GM13976 (cell line): ENCODE measurements around the gene SERPINB5.

Experiments used
- DNase-seq: peaks from one replicate; pipeline ENCODE4 v3.0.0; 2012; ENCODE audit warnings: low spot score
- CTCF ChIP-seq: IDR thresholded peaks from 2 replicates; pipeline ENCODE4 v1.5.1; 2012; ENCODE audit warnings: borderline replicate concordance, mild to moderate bottlenecking; ENCODE audit not compliant: insufficient read depth; ENCODE audit errors: extremely low read depth, missing control alignments, control extremely low read depth
- in situ Hi-C: fragments of 300-500 bp; cut with MboI; formaldehyde crosslinking; loops from one replicate; pipeline ENCODE4 v1.12.0; 2022; ENCODE audit warnings: low sequenced_read_pairs, mixed read lengths, inconsistent platforms; ENCODE audit not compliant: unreplicated experiment

The SERPINB5 gene

DNA sequence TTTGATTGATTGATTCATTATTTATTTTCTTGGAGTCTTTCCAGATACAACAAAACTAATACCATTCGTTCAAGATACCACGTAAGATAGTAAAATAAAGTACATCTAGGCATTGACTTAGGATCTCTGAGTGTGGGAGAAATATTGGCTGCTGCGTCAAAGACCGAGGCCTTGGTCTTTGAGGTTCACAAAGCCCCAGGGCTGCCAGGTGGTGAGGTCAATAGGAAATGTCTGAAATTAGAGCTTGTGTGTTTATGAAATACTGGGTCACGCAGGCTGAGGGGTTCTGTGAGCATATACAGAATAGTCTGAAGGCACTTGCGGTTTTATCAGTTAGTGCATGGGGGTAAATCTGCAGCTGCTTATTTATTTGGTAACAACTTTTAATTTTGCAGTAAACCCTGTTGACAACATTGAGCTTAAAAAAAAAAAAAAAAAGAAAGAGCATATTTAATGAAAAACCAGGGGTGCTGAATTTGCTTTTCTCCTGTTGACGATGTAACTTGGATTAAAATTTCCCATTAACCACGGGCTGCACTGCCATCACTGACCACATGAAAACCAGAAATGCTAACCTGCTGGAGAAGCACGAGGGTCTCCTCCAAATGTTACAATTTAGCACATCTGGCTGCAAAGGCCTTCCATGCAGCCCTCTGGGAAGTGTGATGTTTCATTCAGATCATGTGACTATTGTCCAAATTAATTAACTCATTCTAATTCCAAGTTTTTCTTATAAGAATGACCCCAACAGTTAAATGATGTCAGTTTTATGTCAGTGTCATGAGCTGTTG is 38.3 kb downstream of the SERPINB5 start:
- in situ Hi-C loops = no loop called here
- no peak for DNase-seq
- TF ChIP-seq CTCF = no peak

- TF ChIP-seq CTCF = no peak
- DNase-seq = no peak
- in situ Hi-C loops = no loop called here
Observed at GRCh38 chr18:63515801-63516200, 39.0 kb downstream of the SERPINB5 start.

GRCh38 chr18:63518178-63519012 is 41.6 kb downstream of the SERPINB5 start:
- in situ Hi-C loops = no loop called here
- TF ChIP-seq CTCF = peak; percentile 84
- DNase-seq = peak; percentile 45

- no peak for TF ChIP-seq CTCF
- in situ Hi-C loops = loop anchor here (10.0 kb wide), 2 partner anchors 55 to 325 kb away; no protein-coding TSS in a partner anchor
- no peak for DNase-seq
Observed at GRCh38 chr18:63520053-63520685, 43.4 kb downstream of the SERPINB5 start.

- in situ Hi-C loops = loop anchor here (10.0 kb wide), 2 partner anchors 51 to 321 kb away; no protein-coding TSS in a partner anchor
- DNase-seq = no peak
- TF ChIP-seq CTCF = no peak
Observed at GRCh38 chr18:63523660-63524059, 46.9 kb downstream of the SERPINB5 start.

DNA sequence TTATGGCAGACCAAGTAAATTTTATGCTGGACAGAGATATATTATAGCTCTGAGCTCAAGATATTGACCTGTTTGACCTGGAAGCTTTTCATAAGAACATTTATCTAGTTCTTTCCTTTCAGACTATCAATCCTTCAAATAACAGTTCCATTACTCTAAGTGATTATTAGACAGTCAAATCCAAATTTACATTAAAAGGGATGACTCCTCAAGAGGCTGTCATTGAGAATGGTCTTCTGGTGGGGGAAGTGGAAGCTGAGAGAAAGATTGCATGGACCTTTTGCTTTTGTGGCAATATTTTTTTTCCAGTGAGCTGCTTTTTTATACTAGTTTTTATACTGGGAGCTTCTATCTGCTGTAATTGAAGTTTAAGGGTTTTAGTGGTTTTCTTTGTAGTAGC is 50.5 kb downstream of the SERPINB5 start:
- DNase-seq = no peak
- in situ Hi-C loops = loop anchor here (10.0 kb wide), 2 partner anchors 48 to 318 kb away; no protein-coding TSS in a partner anchor
- TF ChIP-seq CTCF = no peak
